DMS53 treated with DMSO at 0.1 percent for 48 hours (cell line): Measurements from ENCODE around the gene SEPTIN10.
"Not testable (repeated sequence)": the region's sequence is repeated elsewhere in the genome, so short reads cannot be mapped to it uniquely, and the experiment has no call there.

Source experiments
- DNase-seq: peaks from one replicate; lab custom pipeline; 2025; ENCODE audit not compliant: unreplicated experiment; lab: John Stamatoyannopoulos, UW

SEPTIN10 gene

DNA sequence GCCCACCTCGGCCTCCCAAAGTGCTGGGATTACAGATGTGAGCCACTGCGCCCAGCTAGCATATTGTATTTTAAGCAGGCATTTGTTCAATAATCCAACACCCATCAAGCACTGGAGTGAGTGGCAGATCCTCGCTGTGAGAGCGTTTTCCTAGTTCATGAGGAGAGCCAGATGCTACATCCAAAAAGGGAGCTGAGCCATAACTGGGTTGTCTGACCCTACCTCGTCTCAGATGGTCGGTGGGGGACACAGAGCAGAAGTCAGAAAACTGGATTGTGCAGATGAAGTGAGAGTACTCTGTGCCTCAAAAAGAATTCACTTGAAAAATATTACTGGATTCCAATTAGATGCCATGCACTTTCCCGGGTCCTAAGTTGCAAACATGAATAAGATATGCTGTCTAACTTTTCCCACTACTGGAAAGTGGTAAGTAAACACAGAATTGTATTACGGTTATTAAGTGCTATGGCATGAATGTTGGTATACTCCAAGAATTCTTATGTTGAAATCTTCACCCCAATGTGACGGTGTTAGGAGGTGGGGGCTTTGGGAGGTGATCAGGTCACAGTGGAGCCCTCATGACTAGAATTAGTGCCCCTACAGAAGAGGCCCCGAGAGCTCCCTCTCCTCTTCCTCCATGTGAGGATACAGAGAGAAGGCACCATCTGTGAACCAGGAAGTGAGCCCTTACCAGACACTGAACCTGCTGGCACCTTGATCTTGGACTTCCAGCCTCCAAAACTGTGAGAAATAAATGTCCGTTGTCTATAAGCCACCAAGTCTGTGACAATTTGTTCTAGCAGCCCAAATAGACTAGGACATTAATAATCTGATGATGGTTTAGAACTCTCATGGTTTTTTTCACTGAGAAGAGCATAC lies 21.9 kb upstream of the SEPTIN10 start:
- no peak for DNase-seq

DNA sequence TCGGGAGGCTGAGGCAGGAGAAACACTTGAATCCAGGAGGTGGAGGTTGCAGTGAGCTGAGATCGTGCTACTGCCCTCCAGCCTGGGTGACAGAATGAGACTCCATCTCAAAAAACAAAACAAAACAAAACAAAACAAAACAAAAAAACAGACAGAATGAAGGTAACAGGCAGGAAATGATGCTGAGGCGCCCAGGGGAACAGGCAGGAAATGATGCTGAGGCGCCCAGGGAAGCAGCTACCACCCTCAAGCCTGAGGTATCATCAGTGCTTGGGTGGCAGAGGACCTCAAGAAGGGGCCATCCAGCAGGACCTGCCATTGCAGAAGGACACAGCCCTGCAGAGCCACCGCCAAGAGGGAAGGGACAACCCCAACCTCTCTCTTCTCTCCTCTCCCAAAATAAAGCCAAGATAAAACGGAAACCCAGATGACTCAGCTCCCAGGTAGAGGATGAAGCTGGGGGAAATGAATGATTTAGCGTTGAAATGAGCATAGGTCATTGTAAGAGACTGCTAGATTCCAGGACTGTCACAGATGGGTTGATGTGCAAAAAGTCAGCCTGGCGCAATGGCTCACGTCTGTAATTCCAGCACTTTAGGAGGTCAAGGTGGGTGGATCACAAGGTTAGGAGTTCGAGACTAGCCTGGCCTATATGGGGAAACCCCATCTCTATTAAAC lies 19.7 kb upstream of the SEPTIN10 start:
- DNase-seq: no peak

DNA sequence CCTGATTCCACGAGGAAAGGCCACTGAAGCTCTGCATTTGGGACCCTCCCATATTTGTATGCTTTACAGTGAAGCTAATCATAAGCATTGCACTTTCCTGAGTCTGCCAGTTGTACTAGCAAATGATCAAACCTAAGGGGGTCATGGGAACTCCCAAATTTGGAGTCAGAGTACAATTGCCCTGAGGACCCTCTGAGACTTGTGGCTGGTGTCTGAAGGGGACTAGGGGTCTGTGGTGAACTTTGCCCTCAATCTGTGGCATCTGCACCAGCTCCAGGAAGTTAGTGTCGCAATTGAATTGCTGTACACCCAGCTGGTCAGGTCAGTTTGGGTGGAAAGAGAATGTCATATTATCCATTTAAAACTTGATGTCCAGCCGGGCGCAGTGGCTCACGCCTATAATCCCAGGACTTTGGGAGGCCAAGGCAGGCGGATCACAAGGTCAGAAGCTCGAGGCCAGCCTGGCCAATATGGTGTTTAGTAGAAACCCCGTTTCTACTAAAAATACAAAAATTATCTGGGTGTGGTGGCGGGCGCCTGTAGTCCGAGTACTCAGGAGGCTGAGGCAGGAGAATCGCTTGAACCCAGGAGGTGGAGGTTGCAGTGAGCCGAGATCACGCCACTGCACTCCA lies 18.5 kb upstream of the SEPTIN10 start:
- no peak for DNase-seq

DNA sequence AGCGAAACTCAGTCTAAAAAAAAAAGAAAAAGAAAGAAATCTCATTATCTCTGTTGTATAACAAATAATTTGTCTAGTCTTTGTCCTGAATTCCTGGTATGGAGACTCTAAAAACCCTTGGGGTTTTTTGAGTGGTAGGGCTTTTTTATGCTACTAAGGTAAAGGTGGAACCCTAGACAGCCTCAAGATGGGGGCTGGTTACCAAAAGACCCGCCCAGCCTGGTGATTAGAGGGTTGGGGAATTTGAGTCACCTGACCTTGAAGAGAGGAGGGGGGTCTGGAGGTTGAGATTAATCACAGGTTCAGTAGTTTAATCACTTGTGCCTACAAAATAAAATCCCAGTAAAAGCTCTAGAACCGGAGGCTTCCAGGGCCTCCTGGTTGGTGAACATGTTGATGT lies 18.0 kb upstream of the SEPTIN10 start:
- no peak for DNase-seq

DNA sequence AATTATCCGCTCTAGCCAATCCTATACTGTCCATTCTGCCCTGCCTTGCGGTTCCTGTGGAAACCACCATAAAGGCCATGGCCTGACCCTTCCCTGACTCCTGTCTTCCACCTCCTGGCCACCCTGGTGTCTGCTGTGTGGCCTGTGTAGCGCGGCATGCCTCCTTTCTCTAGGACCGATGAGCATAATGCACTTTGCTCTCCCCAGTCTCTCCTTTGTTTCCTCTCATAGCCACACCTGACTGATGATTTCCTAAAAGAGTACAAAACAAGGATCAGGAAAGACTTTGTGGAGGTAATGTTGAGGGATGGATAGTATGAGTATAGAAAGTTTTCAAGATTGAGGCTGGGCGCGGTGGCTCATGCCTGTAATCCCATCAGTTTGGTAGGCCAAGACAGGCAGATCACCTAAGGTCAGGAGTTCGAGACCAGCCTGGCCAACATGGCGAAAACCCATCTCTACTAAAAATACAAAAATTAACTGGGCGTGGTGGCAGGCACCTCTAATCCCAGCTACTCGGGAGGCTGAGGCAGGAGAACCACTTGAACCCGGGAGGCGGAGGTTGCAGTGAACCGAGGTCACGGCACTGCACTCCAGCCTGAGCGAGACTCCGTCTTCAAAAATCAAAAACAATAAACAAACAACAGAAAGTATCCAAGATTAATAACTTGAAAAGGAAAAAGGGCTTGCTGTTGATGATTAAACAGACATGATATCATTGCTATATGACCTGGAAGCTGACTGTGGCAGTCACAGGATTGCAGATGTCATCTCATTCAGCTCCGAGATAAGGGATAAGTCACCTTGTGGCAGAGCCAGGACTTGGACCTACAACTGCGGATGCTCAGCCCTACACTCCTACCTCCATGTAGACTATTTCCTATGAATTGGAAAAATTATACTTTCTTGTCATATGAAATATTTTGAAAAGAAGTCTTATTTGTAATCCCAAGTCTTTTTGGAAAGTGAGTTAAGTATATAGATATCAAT lies 17.0 kb upstream of the SEPTIN10 start:
- DNase-seq: no peak

DNA sequence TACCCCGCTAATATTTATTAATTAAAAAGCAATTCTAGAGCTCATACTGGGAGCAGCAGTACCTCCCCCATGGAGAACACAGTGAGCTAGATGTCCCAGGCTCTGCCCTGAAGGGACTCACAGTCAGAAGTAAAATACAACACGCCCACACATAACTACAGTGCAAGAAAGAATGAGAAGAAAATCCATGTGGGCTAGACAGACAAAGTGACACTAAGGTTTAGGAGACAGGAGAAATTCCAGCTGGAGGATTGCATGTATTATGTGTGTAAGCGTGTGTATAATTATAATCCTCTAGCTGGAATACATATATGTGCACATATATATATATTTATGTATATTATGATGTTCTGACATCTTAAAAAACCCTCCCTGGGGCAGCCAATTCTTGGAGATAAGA lies 16.1 kb upstream of the SEPTIN10 start:
- DNase-seq: no peak

DNA sequence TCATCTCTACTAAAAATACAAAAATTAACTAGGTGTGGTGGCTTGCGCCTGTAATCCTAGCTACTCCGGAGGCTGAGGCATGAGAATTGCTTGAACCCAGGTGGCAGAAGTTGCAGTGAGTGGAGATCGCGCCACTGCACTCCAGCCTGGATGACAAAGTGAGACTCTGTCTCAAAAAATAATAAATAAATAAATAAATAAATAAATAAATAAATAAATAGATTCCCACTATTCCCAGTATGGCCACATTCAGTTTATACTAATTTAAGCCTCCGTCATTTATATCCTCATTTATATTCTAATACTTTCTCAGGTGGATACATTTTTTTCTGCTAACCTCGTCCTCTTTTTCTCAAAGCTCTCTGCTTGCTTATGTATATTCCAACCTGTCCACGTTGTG lies 14.6 kb upstream of the SEPTIN10 start:
- not testable (repeated sequence) for DNase-seq

DNA sequence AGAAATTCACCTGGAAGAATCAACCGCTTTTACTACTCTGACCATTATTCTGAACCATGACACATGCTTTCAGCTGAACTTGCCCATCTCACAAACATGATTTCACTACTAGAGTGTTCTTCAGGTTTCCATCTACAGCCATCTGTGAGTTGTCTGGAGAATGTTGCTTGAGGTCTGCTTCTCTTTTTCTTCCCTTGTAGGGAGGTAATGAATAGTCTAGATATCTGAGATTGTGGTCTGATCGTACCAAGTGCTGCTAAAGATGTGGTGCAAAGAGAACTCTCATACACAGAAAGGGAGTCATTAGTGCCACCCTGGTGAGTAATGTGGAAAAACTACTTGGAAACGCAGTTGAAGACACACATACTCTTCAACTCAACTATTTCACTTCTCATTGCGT lies 10.6 kb upstream of the SEPTIN10 start:
- no peak for DNase-seq

DNA sequence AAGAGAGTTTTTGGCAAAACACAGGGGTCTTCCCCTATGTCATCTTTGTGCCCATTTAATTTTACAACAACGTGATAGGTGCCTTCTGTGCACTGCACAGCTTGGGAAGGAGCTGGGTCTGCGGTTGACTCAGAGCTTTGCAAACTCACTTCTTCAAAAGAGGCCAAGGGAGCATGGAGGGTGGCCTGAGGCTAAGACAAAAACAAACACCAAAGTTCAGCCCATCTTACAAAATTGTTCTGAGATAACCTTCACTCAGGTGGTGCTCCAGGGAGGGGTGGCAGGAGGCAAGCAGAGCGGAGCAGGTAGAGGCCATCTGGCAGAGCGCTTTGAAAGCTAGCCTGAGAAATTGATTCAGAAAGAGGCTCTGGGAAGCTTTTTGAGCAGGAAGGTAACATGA lies 10.2 kb upstream of the SEPTIN10 start:
- no peak for DNase-seq

DNA sequence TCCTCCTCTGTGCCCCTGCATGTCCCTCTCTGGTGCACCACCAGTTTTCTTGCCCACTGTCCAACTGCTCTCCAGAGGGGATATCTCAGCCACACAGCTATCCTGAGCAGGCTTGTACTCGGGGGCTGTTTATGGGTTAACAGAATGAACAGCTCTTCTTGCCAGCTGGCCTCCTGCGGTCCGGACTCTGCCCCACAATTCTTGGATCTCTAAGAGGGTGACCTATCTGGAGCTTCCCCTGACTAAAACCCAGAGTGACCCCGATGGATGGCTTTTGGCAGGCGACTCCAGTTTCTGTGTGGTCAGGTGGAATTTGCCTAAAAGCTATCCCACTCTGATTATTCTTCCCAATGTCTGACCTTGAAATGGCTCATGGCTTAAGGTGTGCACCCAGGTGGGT lies 9.5 kb upstream of the SEPTIN10 start:
- no peak for DNase-seq

DNA sequence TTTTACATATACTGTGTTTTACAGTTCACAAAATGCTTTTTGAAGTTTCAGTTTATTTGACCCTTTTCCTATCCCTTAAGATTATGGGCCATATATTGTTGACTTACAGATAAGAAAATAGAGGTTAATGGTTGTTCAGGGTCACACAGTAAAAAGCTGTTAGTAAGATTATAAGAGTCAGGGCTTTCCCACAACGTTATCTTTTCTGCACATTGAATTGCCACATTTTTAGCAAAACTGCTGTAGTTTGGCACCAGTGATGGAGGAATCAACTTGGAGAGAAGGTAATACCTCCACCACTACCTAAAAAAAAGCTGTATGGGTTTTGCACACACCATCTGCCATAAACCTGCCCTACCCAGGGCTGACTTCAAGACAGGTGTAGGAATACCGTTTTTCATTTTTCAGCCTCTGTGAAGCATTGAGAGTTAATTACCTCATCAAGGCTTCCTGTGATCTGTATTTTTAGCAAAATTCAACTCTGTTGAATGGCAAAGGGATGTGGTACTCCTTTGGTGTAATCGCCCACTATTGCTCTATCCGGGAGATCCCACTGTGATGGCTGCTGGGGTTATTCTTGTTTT lies 5.4 kb upstream of the SEPTIN10 start:
- DNase-seq: no peak

DNA sequence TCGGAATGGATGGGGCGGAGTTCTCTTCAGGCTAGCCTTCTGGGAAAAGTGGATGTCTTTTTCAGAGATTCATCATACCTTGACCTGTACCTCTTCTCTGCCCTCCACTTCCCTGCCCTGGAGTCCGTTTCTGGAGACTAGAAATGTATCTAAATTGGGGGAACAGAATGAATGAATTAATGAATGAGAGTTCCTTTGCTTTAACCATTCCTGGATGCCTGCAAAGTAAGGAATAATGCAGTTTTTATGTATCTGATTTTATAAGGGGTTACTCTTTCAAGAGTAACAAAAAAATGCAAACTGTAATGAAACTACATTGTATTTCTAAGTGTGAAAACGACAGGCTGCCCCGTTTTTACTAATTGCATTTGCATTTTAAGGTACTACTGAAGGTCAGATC lies 2.4 kb upstream of the SEPTIN10 start:
- no peak for DNase-seq

DNA sequence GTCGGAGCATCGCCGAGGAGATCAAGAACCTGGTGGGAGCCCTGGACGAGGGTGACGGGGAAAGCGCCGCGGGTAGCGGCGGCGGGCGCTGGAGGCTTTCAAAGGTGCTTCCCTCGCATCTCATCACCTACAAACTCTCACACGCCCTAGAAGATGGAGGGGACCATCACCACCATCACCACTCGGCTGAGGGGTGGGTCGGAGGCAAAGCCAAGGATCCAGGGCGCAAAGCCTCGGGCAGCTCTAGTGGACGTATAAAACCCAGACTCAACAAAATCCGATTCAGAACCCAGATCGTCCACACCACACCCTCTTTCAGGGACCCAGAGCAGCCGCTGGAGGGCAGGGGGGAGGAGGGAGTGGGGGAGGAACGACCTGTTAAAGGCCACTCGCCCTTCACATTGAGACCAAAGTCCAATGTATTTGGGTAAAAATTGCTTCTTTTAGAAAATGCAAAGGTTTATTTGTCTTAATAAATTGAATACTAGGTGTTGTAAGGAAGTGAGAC lies 1.9 kb upstream of the SEPTIN10 start:
- no peak for DNase-seq

DNA sequence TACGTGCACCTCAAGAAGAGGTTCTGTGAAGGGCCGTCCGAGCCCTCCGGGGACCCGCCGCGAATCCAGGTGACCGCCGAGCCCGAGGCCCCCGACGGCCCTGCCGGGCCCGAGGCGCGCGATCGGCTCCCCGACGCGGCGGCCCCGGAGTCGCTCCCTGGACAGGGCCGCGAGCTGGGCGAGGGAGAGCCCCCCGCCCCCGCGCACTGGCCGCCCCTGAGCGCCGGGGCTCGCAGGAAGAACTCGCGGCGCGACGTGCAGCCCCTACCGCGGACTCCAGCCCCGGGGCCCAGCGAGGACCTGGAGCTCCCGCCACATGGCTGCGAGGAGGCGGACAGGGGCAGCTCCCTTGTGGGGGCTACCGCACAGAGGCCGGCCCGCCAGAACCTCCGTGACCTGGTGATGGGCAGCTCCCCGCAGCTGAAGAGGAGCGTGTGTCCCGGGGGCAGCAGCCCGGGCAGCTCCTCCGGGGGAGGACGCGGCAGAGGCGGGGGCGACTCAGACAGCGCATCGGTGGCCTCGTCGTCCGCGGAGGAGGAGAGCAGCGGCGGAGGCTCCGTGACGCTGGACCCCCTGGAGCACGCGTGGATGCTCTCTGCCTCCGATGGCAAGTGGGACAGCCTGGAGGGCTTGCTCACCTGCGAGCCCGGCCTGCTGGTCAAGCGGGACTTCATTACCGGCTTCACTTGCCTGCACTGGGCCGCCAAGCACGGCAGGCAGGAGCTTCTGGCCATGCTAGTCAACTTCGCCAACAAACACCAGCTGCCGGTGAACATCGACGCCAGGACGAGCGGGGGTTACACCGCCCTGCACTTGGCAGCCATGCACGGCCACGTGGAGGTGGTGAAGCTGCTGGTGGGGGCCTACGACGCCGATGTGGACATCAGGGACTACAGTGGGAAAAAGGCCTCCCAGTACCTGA lies 1.2 kb upstream of the SEPTIN10 start:
- peak; percentile 14 for DNase-seq

DNA sequence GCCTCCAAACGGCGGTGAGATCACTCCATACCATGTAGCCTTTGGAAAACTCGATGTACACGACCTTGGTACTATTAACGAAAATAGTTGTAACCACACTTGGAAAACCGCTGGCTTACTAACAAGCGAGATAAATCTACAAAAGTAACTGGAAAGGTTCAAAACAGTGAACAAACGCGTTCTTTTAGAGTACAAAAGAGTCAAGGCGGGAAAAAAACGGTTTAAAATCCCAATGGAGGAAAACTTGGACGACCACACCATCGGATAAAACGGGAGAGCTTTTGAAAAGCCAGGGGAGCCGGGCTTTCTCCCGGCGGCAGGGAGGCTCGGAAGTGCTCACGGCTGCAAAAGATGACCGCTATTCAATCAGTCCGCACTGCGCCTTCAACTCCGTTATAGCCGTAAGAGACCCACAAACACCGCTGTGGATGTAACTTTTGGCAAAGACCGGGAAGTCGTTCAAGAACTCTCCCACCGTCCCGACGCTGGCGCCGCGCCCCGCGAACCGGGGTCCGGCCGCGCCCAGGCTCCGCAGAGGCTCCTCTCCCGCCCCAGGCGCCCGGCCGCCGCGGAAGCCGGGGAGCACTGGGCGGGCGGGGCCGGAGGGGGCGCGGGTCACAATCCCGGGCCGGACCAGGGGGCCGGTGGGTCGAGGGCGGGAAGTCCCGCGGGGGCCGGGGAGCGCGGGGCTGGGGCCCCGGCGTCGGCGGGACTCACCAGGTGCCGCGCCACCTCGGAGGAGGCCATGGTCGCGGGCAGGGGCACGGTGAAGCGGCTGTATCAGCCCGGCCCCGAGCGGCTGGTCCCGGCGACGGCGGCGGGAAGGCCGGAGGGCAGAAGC lies 465 bp downstream of the SEPTIN10 start:
- peak; percentile 37 for DNase-seq

DNA sequence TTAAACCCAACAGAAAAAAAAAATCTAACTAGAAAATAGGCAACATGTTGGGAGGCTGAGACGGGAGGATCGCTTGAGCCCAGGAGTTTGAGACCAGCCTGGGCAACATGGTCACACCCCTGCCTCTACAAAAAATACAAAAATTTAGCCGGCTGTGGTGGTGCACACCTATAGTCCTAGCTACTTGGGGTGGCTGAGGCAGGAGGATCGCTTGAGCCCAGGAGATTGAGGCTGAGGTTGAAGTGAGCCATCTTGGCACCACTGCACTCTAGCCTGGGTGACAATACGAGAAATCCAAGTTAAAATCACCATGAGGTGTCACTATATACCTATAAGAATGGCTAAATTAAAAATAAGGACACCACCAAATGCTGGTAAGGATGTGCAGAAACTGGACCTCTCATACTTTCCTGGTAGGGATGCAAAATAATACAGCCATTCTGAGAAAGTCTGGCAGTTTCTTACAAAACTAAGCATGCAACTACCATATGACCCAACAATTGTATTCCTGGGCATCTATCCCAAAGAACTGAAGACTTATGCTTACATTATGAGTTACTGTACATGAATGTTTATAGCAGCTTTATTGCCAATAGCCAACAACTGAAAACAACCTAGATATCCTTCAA lies 2.2 kb downstream of the SEPTIN10 start:
- DNase-seq: no peak

DNA sequence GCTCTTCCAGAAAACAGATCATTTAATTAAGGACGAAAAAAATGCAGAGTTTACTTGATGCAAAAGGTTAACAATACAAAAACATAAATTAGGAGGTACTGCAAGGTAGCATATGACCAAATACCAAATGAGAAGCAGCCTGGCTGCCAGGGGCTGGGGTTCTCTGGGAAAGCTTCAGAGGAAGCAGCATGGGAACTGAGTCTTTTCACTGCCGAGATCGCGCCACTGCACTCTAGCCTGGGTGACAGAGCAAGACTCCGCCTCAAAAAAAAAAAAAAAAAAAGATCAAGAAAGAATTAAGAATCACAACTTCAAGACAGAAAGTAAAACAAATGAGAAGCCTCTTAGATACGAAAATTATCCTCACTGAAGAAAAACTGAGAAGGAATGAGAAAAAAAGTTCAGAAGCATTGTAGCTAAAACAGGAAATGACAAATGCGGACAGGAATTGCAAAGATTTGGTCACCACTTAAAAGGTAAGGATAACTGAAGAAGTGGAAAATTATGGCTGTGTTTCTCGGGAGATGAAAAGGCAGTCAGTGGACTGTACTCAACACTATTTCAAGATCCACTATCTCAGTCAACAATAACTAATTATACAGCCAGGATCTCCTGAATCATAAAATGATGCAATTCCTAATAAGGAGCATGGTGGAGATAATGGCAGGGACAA lies 4.3 kb downstream of the SEPTIN10 start:
- no peak for DNase-seq
